GM18508 (cell line): ENCODE measurements around the gene CENPP.

Experiments used
- ATAC-seq: cut with Tn5 transposase; IDR thresholded peaks from one replicate; pipeline ENCODE4 v1.9.1; 2021; ENCODE audit warnings: moderate number of reproducible peaks; ENCODE audit not compliant: insufficient read depth, unreplicated experiment

CENPP gene

DNA sequence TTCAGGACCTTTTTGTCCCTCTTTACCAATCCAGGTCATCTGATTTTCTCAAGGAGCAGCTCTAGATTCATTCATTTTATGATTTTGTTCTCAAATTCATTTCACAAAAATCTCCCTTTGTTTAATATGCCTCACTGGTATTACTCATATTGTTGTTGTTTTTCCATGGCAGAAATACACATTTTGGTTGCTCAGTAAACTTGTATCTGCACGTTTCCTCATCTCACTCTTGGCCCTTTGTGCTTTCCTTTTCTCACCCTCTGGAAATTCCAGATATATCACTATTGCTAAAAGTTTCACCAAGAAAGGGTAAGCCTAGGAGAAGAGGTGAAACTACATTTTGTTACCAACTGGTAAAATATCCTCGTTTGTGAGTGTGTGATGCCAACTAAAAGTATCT is 141.8 kb downstream of the CENPP start:
- ATAC-seq, result no peak

DNA sequence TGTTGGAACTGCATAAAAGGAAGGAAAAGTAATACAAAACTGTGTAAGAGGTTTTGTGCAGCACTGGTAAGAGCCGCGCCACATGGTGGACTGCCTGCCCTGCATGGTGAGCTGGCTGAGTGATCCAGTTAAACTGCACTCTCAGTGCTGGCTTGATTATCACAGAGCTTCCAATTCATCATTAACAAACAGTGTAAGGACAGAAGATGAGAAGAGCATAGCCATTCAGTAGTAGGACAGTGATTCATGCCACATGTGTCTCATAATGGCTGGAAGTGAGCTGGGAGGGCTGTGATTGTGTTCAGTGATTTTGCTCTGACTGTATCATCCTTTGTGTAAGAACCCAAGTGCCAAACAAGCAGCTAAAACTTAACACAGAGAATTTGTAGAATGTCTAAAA is 142.5 kb downstream of the CENPP start:
- ATAC-seq, result no peak

DNA sequence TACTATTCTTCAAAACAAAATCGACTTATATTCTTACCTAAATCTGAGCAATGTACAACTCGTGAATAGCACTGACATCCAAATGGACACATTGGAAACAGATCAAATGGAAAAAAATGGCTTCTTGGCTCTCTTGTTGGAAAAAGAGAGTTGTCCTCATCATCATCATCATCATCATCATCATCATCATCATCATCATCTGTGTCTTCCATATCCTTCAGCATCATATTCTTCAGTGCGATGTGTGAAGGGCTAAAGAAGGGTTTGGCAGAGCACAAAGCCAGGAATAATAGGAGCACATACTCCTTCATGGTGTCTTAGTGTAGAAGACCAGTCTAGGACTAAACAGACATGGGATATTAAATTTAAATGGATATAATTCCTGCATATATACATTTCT is 148.8 kb downstream of the CENPP start:
- ATAC-seq, result no peak

DNA sequence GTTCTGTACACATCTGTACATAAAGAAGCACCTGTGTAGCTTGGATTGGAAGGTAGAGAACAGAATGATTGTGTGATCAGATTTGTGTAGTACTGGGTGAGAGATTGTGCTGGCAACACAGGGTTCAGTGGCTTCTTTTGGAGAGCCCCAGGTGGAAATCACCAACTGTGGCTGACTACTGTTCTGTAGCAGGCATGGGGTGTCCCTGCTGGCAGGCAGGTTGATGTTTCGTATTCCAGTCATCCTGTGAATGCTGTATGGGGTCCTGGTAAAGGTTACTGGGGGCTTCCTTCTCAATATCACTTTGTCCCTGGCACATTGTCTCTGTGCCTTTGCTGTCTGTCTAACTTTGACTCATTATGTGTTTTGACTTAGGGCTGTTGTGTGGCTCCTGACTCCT is 151.2 kb downstream of the CENPP start:
- ATAC-seq, result no peak

DNA sequence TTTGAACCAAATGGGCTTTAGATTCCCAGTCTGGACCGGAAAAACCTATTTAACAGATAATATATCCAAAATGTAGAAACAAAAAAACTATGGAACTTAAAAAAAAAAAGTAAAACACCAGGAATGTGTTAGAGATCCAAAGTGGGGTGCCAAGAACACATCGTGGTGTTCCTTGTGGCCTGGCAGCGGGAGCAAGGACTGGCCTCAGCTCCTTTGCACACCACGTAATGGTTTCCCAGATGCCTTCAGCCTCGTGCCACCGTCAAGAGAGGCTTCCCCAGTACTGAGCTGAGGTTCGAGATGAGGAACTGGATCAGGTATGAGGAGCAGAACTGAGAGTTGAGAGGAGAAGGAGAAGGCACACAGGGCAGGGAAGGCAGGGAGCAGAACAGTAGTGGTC is 153.0 kb downstream of the CENPP start:
- no peak for ATAC-seq

DNA sequence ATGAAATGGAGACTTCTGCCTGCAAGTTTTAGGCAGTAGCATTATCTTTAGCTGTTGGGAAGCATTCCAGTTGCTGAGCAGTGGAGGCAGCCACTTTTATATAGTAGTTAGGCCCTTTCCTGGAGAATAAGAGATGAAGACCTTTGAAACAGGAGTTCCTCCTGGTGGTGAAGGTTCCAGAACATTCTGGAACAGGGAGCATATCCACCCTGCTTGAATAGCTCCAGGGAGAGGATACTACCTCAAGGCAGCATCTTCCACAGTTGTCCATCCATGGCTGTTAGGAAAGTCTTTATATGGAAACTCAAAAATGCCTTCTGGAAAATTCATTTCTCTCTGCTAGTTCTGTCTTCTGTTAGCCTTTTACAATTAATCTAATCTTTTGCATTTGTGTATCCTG is 153.6 kb downstream of the CENPP start:
- ATAC-seq, result no peak

DNA sequence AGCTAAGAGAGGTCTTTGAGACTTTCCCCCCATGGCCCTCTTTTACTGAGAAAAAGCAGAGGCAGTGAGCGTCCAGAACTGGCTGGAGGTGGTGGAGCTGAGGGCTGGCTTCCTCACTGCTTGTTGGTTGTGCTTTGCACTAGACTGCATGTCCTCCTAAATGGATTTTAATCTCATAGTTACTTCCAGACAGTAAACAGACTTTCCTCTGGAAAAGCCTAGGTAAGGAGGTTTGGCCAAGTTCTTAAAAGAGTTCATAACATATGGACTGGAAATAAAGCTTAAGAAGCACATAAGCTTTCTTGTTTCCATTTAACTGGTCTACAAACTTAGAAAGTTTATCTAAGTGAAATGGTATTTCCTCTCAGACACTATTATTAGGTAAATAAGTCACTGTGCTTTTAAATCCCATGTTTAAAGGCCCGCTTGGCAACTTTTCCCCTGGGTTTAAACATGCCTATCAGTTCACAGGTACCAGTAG is 154.6 kb downstream of the CENPP start:
- no peak for ATAC-seq

DNA sequence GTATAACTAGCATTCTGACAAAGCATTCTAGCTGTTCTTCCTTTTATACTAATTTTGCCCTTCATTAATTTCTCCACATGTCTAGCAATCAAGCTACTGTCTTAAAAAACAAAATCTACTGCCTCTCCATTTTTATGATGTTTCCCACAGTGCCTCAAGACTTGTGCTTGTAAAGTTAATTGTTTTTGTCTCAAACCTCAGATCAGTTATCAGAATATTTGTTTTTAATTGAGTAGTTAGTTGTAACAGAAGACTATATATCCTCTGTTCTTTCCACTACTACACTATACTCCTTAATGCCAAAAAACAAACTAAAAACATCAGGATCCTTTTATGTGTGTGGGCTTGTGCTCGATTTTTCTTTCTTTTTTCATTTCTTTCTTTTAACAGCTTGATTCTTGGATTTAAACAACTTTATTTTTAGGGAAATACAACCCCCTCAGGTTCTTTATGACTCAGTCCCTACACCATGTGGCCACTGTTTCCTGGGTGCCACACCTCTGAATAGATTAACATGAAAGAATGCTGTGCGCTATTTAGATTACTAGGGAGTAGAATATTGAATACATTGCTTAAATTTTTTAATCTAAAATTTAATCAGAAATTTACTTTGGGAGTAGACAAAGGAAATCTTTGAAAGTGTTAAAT is 155.4 kb downstream of the CENPP start:
- no peak for ATAC-seq

DNA sequence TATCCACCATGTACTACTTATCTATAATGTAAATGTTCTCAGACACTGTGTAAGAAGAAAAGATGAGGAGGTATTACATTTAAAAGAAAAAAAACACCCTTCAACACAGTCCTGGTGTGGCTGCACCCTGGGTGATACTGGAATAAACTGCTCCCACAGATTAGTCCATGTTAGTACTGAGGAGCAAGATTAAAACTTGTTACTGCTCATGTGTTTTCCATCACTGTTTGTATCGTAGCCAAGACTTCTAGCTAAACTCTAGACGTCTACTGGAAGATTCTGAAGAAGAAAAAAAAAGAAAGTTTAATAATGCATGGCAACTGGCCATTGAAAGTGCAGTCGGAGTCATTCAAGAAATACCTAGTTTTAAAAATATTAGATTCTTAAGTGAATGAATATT is 156.6 kb downstream of the CENPP start, which contains the start of gene ASPN:
ASPN (minus strand) TSS at position 178 of the 400 bp plus-strand sequence.
- no peak for ATAC-seq

DNA sequence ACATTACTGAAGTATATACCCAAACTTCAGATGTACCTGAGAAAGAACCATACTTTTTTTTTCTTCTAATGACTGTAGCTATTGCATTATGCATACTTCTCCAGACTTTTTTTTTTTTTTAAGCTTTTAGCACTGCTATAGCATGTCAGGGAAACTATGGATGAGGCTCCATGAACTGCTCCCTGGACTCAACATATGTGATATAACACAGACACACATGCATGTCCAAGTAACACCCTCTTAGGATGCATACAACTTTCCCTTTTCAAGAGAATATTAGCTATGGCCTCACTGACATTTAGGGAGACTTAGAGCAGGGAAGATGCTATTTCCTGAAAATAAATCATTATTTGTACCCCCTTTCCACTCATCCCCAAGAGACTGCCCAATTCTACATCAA is 157.1 kb downstream of the CENPP start:
- no peak for ATAC-seq

DNA sequence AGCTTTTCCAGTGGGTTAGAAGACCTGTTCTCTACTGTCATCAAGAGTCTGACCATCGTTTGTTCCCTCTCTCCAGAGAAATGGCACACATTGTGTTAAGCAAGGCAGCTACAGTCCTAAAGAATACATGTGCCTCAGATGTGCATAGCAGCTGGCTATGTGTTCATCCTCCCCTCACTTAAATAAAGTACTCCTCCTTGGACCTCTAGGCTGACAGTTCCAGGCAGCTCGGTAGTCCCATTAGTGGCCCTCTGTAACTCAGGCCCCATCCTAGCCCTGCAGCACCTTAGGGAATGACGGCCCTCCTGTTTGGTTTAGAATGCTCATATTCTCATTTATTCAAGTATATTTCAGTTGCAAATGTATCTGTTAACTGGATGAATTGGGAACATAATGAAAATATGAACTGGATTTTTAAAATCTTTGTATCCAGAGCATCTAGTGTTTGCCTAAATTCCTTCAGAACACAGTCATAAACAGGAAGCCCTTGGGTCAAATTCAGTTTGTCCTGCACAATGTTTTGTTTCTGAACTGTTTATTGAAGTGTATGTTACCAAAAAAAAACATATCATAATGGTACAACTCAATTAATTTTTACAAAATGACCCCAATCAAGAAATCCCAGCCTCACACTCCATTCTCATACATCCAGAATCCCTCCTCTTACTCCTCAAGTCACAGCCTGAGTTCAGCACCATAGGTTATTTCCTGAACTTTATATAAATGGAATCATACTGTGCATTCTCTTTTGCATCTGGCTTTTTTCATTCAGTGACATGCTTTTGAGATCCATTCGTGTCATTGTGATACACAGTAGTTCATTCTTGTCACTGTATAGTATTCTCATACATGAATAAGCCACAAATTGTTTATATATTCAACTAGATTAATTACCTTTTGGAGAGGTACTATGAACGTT is 158.1 kb downstream of the CENPP start:
- ATAC-seq, result no peak

DNA sequence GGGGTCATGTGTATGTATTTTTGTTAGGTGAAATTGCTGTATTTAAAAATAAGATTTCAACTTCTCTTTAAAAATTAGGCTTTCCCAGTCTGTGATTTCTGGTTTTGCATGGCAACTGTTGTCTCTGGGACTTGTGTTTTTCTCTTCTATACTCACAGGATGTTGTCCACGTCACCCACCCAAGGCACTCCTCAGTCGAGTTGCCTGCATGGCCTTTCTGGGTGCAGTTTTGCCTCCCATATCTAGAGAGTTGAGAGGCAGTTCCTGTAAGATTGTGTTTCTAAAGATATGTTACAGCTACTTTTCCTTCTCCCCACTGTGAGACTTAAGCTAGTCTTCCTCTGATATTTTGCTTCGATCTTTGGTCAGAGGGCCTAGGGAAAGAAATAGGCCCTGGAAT is 158.8 kb downstream of the CENPP start:
- no peak for ATAC-seq

DNA sequence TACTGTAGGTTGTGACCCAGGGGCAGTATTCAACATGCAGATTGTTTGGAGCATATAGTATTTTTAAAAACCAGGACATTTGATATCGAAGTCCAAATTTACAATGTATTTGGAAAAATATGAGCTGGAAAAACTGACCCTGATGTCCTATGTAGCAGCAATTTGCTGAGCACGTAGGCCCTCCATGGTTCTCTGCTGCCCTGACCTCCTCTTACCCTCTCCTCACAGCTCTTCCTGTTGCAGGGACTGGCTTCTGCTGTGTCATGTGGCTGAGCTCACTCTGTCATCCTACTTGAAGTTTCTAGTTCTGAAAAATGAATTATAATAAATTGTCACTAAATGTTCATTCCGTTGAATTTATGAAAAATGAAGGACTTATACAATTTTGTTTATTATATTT is 160.6 kb downstream of the CENPP start:
- ATAC-seq, result no peak

DNA sequence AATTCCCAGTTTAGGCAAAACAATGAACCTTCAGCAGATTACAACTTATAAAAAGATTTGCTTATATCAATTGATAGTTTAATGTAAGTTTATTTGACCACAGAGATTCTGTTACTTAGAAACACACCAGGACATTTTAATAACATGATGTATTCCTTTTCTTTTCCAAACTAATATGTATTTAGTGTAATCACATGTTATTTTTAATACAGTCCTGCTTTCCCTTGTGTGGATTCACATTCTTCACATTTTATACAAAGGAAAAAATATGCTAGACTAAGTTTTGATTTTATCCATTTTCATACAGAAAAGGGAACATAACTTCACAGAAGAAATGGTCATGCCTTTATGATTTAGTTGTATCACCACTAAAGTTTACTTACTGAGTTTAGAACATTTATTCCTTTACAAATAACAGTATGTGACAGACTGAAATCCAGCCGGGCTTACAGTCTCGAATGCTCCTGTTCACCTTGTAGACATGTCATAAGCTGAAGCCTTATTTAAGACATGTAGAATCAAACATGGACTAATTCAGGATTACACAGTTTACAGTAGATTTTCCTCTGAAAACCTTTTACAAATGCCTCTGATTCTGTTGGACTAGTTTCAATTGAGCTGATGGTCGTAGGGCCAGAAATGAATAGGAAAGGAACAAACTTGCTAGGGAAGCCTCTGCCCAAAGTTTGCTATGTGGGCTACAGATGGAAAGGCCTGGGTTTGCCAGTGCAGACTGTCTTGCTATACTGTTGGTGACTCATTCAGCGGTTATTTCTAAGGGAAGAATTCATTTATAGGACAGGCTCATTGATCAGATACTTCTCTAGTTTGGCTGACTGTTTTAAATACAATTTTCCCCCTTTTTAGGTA is 163.2 kb downstream of the CENPP start:
- ATAC-seq, result no peak

DNA sequence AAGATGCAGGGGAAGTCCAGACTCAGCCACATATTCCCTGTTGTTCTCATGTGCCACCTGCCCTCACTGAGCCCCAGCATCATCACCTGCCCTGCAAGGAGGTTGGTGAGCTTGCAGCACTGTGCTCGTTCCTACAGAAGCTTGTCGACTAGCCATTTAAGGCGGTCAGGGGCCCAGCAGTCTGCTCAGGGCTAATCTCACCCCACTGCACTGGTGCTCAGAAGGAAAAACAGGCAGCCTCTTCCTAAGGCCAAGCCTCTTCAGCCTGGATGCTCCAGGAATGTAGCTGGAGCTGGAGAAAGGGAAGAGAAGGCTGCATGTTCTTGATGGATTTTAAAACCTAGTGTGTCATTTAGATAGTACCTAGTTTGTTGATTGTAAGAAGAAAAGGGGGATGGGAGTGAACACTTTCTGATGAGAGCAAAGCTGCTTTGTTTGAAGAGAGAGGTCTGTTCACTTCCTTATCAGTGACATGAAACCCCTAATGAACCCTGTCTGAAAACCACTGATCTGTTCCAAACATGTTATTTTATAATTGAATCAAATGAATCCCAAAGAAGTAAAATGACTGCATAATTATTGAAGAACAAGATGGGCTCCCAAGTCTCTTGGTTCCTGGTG is 167.1 kb downstream of the CENPP start:
- ATAC-seq, result no peak

DNA sequence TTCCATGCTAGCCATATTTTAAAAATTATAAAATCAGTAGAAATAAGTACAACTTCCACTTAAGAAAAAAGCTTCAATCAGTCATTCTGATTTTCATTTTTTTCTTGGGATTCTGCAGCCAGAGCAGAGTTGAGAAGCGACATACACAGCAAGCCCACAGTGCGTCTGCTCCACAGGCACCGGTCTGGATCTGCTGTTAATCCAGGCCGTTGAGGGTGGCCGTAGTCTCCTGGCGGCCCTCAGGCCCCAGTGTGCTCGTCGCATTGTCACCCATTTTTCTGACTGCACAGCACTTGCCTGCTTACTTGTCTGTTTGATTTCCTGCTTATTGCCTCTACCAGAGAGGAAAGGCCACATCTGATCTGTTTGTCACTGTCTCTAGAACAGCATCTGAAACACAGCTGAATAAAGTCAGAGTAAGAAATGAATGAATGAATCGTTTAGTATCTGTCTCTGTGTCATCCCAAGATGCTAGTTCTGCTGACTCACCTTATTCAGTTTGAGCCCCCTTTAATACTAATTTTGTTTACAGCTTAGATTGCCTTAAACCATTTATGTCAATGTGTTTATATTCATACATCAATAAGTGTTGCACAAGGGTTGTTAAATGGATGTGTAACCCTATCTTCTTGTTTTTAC is 168.1 kb downstream of the CENPP start:
- no peak for ATAC-seq

DNA sequence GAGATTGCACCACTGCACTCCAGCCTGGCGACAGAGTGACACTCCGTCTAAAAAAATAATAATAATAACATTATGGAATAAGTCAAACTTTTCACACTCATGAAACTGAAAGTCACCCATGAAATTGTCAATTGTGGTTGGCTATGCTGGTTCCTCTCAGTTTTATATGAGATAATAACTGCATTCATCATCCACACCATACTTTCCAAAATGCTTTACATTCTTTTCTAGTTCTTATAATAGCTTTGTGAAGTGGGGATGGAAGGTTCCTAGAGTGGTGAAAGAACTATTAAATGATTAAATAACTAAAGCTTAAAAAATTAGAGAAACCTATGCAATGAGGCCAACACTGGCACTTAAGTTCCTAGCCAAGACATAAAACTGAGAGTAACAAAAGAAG is 169.1 kb downstream of the CENPP start:
- no peak for ATAC-seq

DNA sequence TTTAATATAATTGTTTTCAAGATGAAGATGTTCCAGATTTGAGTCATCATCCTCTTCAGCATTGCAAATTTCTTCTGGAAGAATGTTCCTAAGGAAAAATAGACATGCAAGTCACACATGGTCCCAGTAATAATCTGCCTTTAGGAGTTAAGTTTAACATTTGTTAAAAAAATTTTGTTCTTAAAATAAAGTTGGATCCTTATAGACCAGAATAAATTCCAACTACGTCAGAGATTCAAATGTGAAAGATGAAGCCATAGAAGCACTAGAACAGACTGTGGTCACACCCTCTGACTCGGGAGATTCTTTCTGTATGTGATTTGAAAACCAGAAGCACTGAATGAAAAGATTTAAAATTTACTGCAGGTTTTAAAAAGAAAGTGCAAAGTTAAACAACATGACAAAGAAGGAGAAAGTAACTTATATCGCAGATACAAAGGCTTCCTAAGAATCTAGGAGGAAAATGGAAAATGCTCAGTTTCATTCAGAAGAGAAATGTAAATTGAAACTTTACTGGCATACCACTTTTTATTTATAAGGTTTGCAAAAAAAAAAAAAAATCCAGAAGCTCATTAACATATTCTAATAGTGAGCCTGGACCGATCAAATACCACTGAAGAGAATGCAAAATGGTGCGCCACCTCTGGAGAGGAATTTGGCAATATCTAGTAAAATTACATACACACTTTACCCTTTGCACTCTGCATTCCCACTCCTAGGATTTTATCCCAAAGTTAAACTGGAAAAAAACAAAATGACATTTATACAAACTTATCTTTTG is 170.8 kb downstream of the CENPP start:
- no peak for ATAC-seq

DNA sequence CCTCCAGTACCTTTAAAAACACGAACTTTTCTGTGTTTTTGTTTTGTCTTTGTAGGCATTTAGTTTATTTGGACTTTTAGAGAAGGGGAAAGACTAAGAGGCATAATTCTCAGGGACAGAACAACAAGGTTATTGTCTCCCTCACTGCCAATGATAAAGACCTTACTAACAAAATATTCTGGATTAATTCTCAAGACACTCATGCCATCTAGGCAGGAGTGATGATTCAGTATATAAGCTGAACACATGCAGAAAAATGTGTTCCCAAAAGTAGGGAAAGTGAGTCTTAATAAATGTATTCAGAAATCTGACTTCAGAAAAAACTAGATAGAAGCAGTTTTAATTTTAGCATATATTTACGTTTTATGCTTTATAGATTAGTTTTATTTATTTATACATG is 173.9 kb downstream of the CENPP start:
- no peak for ATAC-seq
